ENCODE data around the gene HOXA13. TPM values are rescaled to one million over a fixed set of nuclear protein-coding genes. Genes with fewer than 3 reads are reported as not detected.

HOXA13 gene
- total and polyA plus RNA-seq, 2 experiments from 2014 or later: not detected

- no peak overlapping the region for H3K27ac Mint-ChIP-seq
Observed at GRCh38 chr7:27203964-27204594, 4.2 kb upstream of the HOXA13 start.

More at GRCh38 chr7:27203964-27204594, 4.2 kb upstream of the HOXA13 start:
- no peak overlapping the region for H3K4me2 ChIP-seq
- no peaks in the 10 kb centered on the region for H3K36me3 ChIP-seq (ENCODE audit: insufficient read depth)
- no peaks in the 10 kb centered on the region for H3K79me2 ChIP-seq (replicated peaks; ENCODE audit: insufficient read depth)
- no peak overlapping the region for H3K4me3 ChIP-seq
- H3K9me2 ChIP-seq (ENCODE audit: insufficient read depth): no peaks in the 10 kb centered on the region
- peaks cover 57% of the 10 kb centered on the region for H4K20me1 ChIP-seq (replicated peaks; ENCODE audit: insufficient read depth)
- H3K4me1 ChIP-seq (ENCODE audit: insufficient read depth): peaks cover 25% of the 10 kb centered on the region; the same call in 1 of the 2 replicates
- no peaks in the 10 kb centered on the region; the same call in 2 of the 3 replicates for H3K9me3 Mint-ChIP-seq
- no peak overlapping the region for H3K27ac ChIP-seq (ENCODE audit: low read depth)
- no peak for DNase-seq (ENCODE audit: low spot score)
- peaks cover 53% of the 10 kb centered on the region for H3F3A ChIP-seq (replicated peaks; ENCODE audit: low read depth)
- H2AFZ ChIP-seq: no peak overlapping the region
- TF ChIP-seq STAT1 (IDR thresholded peaks at IDR 0.05; ENCODE audit: unreplicated experiment) (no peak), ETS1 (IDR thresholded peaks at IDR 0.05) (no peak), EZH2 (IDR thresholded peaks at IDR 0.05; ENCODE audit: low read depth, unreplicated experiment) (peak; percentile 88), POLR2AphosphoS5 (IDR thresholded peaks at IDR 0.05; ENCODE audit: low read depth) (no peak), ZNF462 (CRISPR knock-in tag; IDR thresholded peaks at IDR 0.05) (no peak)
- H3K27me3 ChIP-seq (ENCODE audit: insufficient read depth): peaks cover 98% of the 10 kb centered on the region
- peaks cover 23% of the 10 kb centered on the region for H3K4me1 Mint-ChIP-seq
- ATAC-seq: no peak
- H3K36me3 Mint-ChIP-seq (ENCODE audit: low read depth): no peaks in the 10 kb centered on the region
- no peak overlapping the region; the same call in 2 of the 3 replicates for H3K4me3 Mint-ChIP-seq
- H3K27me3 Mint-ChIP-seq (ENCODE audit: insufficient read depth, low read depth, poor library complexity): peaks cover 95% of the 10 kb centered on the region

All from GM23338 (cell line).